K562 (cell line): ENCODE results near the gene RAB4B. TPM values are rescaled to one million over a fixed set of nuclear protein-coding genes. Genes with fewer than 3 reads are reported as not detected.
A peak's percentile ranks its signal among the peaks of the same experiment; 100 is the strongest.
"Not testable (repeated sequence)": the region's sequence is repeated elsewhere in the genome, so short reads cannot be mapped to it uniquely, and the experiment has no call there.

Experiments used
- ATAC-seq: fragments of 200-7000 bp; cut with Tn5 transposase; 3 replicates; pipeline ENCODE4 v1.9.1; 2020; ENCODE audit warnings: moderate library complexity
- BruUV-seq: library from RNA; stranded (reverse); fragments of 400-500 nt; replicated peaks from 2 replicates; lab custom pipeline; 2021; lab: Mats Ljungman, UMichigan
- CTCF ChIA-PET: fragments of 300-600 bp; formaldehyde crosslinking; extraction: SDS; loops from one replicate; lab custom pipeline; 2021; ENCODE audit warnings: low intra/inter-chr PET ratio; lab: Yijun Ruan, JAX
- POLR2A ChIA-PET: fragments of 300-600, 350-650 bp; sonication (Branson Sonifier 250); formaldehyde crosslinking; extraction: SDS; loops from one replicate; lab custom pipeline; 2021; ENCODE audit warnings: antibody characterized with exemption, inconsistent platforms; lab: Yijun Ruan, JAX
- DNase-seq, 4 experiments: peaks; one replicate each; pipeline versions ENCODE4 v3.0.0 to v3.0.0-alpha.2; 2011 to 2018; ENCODE audit warnings: low spot score in 3 of 4, mixed read lengths in 3 of 4; ENCODE audit errors: extremely low read depth in 1 of 4
- FAIRE-seq: peaks from 2 replicates; lab custom pipeline; 2011; peaks lifted over from hg19 to GRCh38; lab: Jason Lieb, UNC
- H2AFZ ChIP-seq: 2 replicates; pipeline ENCODE4 v1.6.0; 2011; ENCODE audit warnings: low read depth, low read length, control low read depth, inconsistent platforms
- H3K27ac ChIP-seq: fragments of 200-600 bp; 3 replicates; pipeline ENCODE4 v1.8.0; 2011; ENCODE audit warnings: low read depth, mild to moderate bottlenecking, control low read depth, inconsistent platforms, low read length, moderate library complexity, mixed read lengths; ENCODE audit errors: extremely low read depth
- H3K27me3 ChIP-seq, 2 experiments: fragments of 300-600 bp in 1 of 2; 2 replicates in 1 of 2; 3 replicates in 1 of 2; pipeline versions ENCODE4 v1.6.0 to v1.8.0; 2011; ENCODE audit warnings: inconsistent platforms in 2 of 2, low read length in 2 of 2, mild to moderate bottlenecking in 1 of 2, mixed read lengths in 1 of 2, moderate library complexity in 1 of 2; ENCODE audit not compliant: control insufficient read depth in 2 of 2, insufficient read depth in 2 of 2
- H3K36me3 ChIP-seq: fragments of 300-600 bp; 3 replicates; pipeline ENCODE4 v1.8.0; 2011; ENCODE audit warnings: mild to moderate bottlenecking, low read length, inconsistent platforms; ENCODE audit not compliant: control insufficient read depth, insufficient read depth
- H3K4me1 ChIP-seq, 2 experiments: fragments of 200-600 bp in 1 of 2; replicated peaks in 1 of 2; 2 replicates in 1 of 2; 3 replicates in 1 of 2; pipeline versions ENCODE4 v1.5.1 to v1.8.0; 2011; ENCODE audit warnings: inconsistent platforms in 2 of 2, low read length in 2 of 2, mild to moderate bottlenecking in 1 of 2, mixed read lengths in 1 of 2, moderate library complexity in 1 of 2; ENCODE audit not compliant: control insufficient read depth in 2 of 2, insufficient read depth in 2 of 2
- H3K4me2 ChIP-seq: 2 replicates; pipeline ENCODE4 v1.6.1; 2011; ENCODE audit warnings: low read length, control low read depth, inconsistent platforms, mixed read lengths; ENCODE audit not compliant: insufficient read depth
- H3K4me3 ChIP-seq: fragments of 200-600 bp; sonication (generic), shearing (Covaris generic); 2 replicates; pipeline ENCODE4 v1.5.1; 2016; ENCODE audit warnings: control low read depth, inconsistent platforms
- H3K79me2 ChIP-seq: fragments of 200-600 bp; 3 replicates; pipeline ENCODE4 v1.8.0; 2011; ENCODE audit warnings: low read length, inconsistent platforms; ENCODE audit not compliant: control insufficient read depth, insufficient read depth
- H3K9ac ChIP-seq, 2 experiments: 2 replicates each; pipeline versions ENCODE4 v1.6.0 to v1.6.1; 2011; ENCODE audit warnings: low read depth in 2 of 2, low read length in 2 of 2, control low read depth in 1 of 2, inconsistent platforms in 1 of 2, mild to moderate bottlenecking in 1 of 2, mixed read lengths in 1 of 2; ENCODE audit not compliant: insufficient read depth in 1 of 2
- H3K9me1 ChIP-seq: one replicate; pipeline ENCODE4 v1.6.0; 2011; ENCODE audit warnings: inconsistent platforms, mild to moderate bottlenecking, low read length, moderate library complexity; ENCODE audit not compliant: control insufficient read depth, insufficient read depth
- H3K9me3 ChIP-seq: replicated peaks from 2 replicates; pipeline ENCODE4 v1.5.1; 2011; ENCODE audit warnings: low read depth, low read length, inconsistent platforms; ENCODE audit not compliant: control insufficient read depth, insufficient read depth
- H4K20me1 ChIP-seq: replicated peaks from 2 replicates; pipeline ENCODE4 v1.6.1; 2011; ENCODE audit warnings: low read length, inconsistent platforms, mixed read lengths; ENCODE audit not compliant: control insufficient read depth, insufficient read depth
- GATAD2A ChIP-seq: fragments of 450-650 bp; IDR thresholded peaks from 2 replicates; pipeline ENCODE4 v1.6.1; 2017
- RBM25 ChIP-seq: fragments of 200-400 bp; formaldehyde crosslinking; IDR thresholded peaks from 2 replicates; pipeline ENCODE4 v1.6.1; 2018; ENCODE audit warnings: low read length, low read depth, moderate library complexity; ENCODE audit not compliant: severe bottlenecking
- TRIM28 ChIP-seq: fragments of 450-650 bp; IDR thresholded peaks from 2 replicates; pipeline ENCODE4 v1.6.1; 2017
- WGBS: fragments of 100-300 bp; shearing (Covaris generic); methylation state at CpG from one replicate; pipeline ENCODE4 v1.1.6; 2016; ENCODE audit warnings: low coverage, mixed read lengths; ENCODE audit not compliant: insufficient coverage; ENCODE audit errors: missing lambda C conversion rate; 5-methylcytosine and 5-hydroxymethylcytosine counted together
- in situ Hi-C: fragments of 300-500 bp; cut with MboI; formaldehyde crosslinking; loops from 4 replicates; pipeline ENCODE4 v1.15.0; 2018; ENCODE audit warnings: inconsistent platforms, mixed read lengths
- intact Hi-C: fragments of 100-400 bp; cut with micrococcal nuclease; formaldehyde crosslinking; loops from 2 replicates; pipeline ENCODE4 v1.14.2; 2022
- polyA plus RNA-seq, 8 experiments: library from polyadenylated mRNA; depleted of rRNA in 4 of 8; stranded (reverse) in 5 of 8; unstranded in 3 of 8; fragments of >200 nt; fragmentation: Nextera tagmentation in 2 of 8; fragmentation: Illumina TruSeq in 1 of 8; extraction: Ambion mirVana in 2 of 8; extraction: Trizol in 1 of 8; gene quantifications; 2 replicates each; pipeline versions ENCODE4 v1.2.1 to v1.2.3, GENCODE V29; 2011 to 2014; ENCODE audit warnings: inconsistent platforms in 1 of 8, missing spikeins in 1 of 8
- total RNA-seq, 7 experiments: library from RNA; depleted of rRNA in 6 of 7; stranded (reverse); fragments of >200 nt in 6 of 7; fragmentation: Illumina TruSeq in 2 of 7; extraction: Trizol in 2 of 7; gene quantifications; 2 replicates each; pipeline versions ENCODE4 v1.2.1 to v1.2.3, GENCODE V29; 2011 to 2021; ENCODE audit warnings: low replicate concordance in 1 of 7
- TF ChIP-seq, protein P1 (sequence below): fragments of 450-650 bp; IDR thresholded peaks from 2 replicates; pipeline ENCODE4 v1.6.1; 2016
- TF ChIP-seq, protein P2 (sequence below): fragments of 450-650 bp; IDR thresholded peaks from 2 replicates; pipeline ENCODE4 v1.6.1; 2016; ENCODE audit warnings: low read depth

RAB4B gene
- total and polyA plus RNA-seq, 9 of the 15 experiments (the other 6 are each of a cell fraction or from before 2014, with no cell fraction given) = 0.28 to 20.4 (median 9.0) TPM

DNA sequence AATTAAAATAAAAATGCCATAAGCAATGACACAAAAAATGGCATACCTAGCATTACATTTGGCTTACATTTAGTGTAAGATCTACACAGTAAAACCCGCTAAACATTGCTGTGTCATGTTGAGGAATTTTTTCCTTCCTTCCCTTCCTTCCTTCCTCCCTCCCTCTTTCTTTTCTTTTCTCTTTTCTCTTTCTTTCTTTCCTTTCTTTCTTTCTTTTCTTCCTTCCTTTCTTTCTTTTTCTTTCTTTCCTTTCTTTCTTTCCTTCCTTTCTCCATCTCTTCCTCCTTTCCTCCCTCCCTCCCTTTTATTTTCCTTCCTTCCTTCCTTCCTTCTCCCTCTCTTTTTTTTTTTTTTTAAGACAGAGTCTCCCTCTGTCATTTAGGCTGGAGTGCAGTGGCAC is 60.4 kb downstream of the RAB4B start (continued):
- 0 out of 2 replicates have a peak, but pooled peaks have one; percentile 38 for TF ChIP-seq GATAD2A

DNA sequence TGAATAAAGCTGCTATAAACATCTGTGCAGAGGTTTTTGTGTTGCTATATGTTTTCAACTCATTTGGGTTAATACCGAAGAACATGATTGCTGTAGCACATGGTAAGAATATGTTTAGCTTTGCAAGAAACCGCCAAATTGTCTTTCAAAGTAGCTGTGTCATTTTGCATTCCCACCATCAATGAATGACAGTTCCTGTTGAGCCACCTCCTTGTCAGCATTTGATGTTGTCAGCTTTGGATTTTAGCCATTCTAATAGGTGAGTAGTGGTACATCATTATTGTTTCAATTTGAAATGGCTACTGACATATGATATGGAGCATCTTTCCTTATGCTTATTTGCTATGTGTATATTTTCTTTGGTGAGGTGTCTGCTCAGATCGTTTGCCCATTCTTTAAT is 64.0 kb downstream of the RAB4B start:
- H2AFZ ChIP-seq, H3K27me3 ChIP-seq, H3K9me1 ChIP-seq, H3K9me3 ChIP-seq, H3K9ac ChIP-seq, H4K20me1 ChIP-seq, DNase-seq, H3K4me2 ChIP-seq, CTCF ChIA-PET, H3K36me3 ChIP-seq: not testable (repeated sequence)
- 56% methylated on average over 3 of the region's 3 CpGs for WGBS
- TF ChIP-seq, protein P1, sequence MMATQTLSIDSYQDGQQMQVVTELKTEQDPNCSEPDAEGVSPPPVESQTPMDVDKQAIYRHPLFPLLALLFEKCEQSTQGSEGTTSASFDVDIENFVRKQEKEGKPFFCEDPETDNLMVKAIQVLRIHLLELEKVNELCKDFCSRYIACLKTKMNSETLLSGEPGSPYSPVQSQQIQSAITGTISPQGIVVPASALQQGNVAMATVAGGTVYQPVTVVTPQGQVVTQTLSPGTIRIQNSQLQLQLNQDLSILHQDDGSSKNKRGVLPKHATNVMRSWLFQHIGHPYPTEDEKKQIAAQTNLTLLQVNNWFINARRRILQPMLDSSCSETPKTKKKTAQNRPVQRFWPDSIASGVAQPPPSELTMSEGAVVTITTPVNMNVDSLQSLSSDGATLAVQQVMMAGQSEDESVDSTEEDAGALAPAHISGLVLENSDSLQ = peak; percentile 25; the same call in 1 of the 2 replicates
- TF ChIP-seq, protein P2, sequence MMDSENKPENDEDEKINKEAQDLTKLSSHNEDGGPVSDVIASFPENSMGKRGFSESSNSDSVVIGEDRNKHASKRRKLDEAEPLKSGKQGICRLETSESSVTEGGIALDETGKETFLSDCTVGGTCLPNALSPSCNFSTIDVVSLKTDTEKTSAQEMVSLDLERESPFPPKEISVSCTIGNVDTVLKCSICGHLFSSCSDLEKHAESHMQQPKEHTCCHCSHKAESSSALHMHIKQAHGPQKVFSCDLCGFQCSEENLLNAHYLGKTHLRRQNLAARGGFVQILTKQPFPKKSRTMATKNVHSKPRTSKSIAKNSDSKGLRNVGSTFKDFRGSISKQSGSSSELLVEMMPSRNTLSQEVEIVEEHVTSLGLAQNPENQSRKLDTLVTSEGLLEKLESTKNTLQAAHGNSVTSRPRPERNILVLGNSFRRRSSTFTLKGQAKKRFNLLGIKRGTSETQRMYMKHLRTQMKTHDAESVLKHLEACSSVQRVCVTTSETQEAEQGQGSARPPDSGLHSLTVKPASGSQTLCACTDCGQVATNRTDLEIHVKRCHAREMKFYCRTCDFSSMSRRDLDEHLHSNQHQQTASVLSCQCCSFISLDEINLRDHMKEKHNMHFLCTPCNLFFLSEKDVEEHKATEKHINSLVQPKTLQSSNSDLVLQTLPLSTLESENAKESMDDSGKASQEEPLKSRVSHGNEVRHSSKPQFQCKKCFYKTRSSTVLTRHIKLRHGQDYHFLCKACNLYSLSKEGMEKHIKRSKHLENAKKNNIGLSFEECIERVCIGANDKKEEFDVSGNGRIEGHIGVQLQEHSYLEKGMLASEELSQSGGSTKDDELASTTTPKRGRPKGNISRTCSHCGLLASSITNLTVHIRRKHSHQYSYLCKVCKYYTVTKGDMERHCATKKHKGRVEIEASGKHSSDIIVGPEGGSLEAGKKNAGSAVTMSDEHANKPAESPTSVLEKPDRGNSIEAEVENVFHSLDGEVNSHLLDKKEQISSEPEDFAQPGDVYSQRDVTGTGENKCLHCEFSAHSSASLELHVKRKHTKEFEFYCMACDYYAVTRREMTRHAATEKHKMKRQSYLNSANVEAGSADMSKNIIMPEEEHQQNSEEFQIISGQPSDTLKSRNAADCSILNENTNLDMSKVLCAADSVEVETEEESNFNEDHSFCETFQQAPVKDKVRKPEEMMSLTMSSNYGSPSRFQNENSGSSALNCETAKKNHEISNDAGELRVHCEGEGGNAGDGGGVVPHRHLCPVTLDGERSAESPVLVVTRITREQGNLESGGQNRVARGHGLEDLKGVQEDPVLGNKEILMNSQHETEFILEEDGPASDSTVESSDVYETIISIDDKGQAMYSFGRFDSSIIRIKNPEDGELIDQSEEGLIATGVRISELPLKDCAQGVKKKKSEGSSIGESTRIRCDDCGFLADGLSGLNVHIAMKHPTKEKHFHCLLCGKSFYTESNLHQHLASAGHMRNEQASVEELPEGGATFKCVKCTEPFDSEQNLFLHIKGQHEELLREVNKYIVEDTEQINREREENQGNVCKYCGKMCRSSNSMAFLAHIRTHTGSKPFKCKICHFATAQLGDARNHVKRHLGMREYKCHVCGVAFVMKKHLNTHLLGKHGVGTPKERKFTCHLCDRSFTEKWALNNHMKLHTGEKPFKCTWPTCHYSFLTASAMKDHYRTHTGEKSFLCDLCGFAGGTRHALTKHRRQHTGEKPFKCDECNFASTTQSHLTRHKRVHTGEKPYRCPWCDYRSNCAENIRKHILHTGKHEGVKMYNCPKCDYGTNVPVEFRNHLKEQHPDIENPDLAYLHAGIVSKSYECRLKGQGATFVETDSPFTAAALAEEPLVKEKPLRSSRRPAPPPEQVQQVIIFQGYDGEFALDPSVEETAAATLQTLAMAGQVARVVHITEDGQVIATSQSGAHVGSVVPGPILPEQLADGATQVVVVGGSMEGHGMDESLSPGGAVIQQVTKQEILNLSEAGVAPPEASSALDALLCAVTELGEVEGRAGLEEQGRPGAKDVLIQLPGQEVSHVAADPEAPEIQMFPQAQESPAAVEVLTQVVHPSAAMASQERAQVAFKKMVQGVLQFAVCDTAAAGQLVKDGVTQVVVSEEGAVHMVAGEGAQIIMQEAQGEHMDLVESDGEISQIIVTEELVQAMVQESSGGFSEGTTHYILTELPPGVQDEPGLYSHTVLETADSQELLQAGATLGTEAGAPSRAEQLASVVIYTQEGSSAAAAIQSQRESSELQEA = peak; percentile 57; the same call in 1 of the 2 replicates
- TF ChIP-seq TRIM28 = 0 out of 2 replicates have a peak, but pooled peaks have one; percentile 31
- TF ChIP-seq RBM25 = peak; percentile 31
- TF ChIP-seq, all 486 proteins: peak for 4; not testable (repeated sequence) for 482
- POLR2A ChIA-PET, in situ Hi-C loops, H3K4me1 ChIP-seq, H3K27ac ChIP-seq, BruUV-seq, H3K4me3 ChIP-seq, intact Hi-C loops, ATAC-seq, H3K79me2 ChIP-seq: not testable (repeated sequence)
- FAIRE-seq = peak; percentile 48
